ENCODE data around the gene NFE2.

The NFE2 gene

DNA sequence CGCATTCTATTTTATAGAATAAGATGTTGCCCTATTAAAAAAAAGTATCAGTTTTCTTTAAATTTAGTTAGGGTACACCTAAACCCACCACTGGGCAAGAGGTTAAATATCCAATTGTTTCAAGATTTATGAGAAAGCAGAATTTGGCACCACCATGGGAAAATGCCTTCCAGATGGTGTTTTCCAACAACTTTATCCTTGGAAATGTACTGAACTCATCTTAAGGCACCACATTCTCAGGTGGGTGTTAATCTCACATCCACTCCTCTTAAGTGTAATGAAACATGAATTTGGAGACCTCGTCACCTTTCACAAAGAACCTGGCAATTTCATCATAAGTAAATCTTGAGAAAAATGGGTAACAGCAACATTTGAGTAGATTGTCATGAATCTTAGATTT, 34.0 kb downstream of the NFE2 start:
- no peak overlapping the region for H2BK5ac ChIP-seq (ENCODE audit: low read length)
- no peaks in the 10 kb centered on the region for H3K79me1 ChIP-seq (ENCODE audit: low read length)
- no peak overlapping the region for H3K4me3 ChIP-seq (ENCODE audit: low read length)
- H3K23ac ChIP-seq (ENCODE audit: low read length): no peak overlapping the region
- no peak overlapping the region for H2BK15ac ChIP-seq (replicated peaks; ENCODE audit: low read depth)
- peaks cover 9% of the 10 kb centered on the region for H3K79me2 ChIP-seq (ENCODE audit: control insufficient read depth, insufficient read depth, low read length)
- no peak overlapping the region for H3K18ac ChIP-seq (ENCODE audit: low read length)
- no peaks in the 10 kb centered on the region for H3K27me3 ChIP-seq (ENCODE audit: insufficient read depth, low read length, poor library complexity)
- H3K36me3 ChIP-seq (ENCODE audit: control insufficient read depth, insufficient read depth, low read length): no peaks in the 10 kb centered on the region
- 100% methylated on average over 1 of the region's 2 CpGs for WGBS (ENCODE audit: extremely low coverage, insufficient coverage, low lambda C conversion rate)
- H3K9ac ChIP-seq (ENCODE audit: low read length): no peak overlapping the region
- DNase-seq: no peak
- no peak overlapping the region for H3K56ac ChIP-seq (ENCODE audit: low read length)
- H4K8ac ChIP-seq (ENCODE audit: low read depth, low read length): no peak overlapping the region
- no peak overlapping the region for H4K5ac ChIP-seq (ENCODE audit: low read length)
- H3K4me2 ChIP-seq (ENCODE audit: low read length): no peak overlapping the region
- H3K4ac ChIP-seq (ENCODE audit: low read depth, low read length): no peak overlapping the region
- H3K27ac ChIP-seq (ENCODE audit: low read depth, low read length): no peak overlapping the region
- H2BK120ac ChIP-seq (ENCODE audit: low read depth, low read length): no peak overlapping the region
- no peak overlapping the region for H2AK5ac ChIP-seq (ENCODE audit: low read length)
- peaks cover 5% of the 10 kb centered on the region for H3K4me1 ChIP-seq (ENCODE audit: control insufficient read depth, low read depth, low read length)

- Histone ChIP-seq H2BK120ac (ENCODE audit: low read depth, low read length) (no peak overlapping the region), H3K79me1 (ENCODE audit: low read length) (no peaks in the 10 kb centered on the region), H3K27me3 (ENCODE audit: insufficient read depth, low read length, poor library complexity) (no peaks in the 10 kb centered on the region), H3K79me2 (ENCODE audit: control insufficient read depth, insufficient read depth, low read length) (peaks cover 10% of the 10 kb centered on the region), H3K18ac (ENCODE audit: low read length) (no peak overlapping the region), H4K8ac (ENCODE audit: low read depth, low read length) (no peak overlapping the region), H2BK15ac (replicated peaks; ENCODE audit: low read depth) (no peak overlapping the region), H3K27ac (ENCODE audit: low read depth, low read length) (no peak overlapping the region), H3K4me2 (ENCODE audit: low read length) (no peak overlapping the region), H2BK5ac (ENCODE audit: low read length) (no peak overlapping the region), H3K4me3 (ENCODE audit: low read length) (no peak overlapping the region), H3K36me3 (ENCODE audit: control insufficient read depth, insufficient read depth, low read length) (no peaks in the 10 kb centered on the region), H3K4ac (ENCODE audit: low read depth, low read length) (no peak overlapping the region), H2AK5ac (ENCODE audit: low read length) (no peak overlapping the region), H3K9ac (ENCODE audit: low read length) (no peak overlapping the region), H3K23ac (ENCODE audit: low read length) (no peak overlapping the region), H4K5ac (ENCODE audit: low read length) (no peak overlapping the region), H3K4me1 (ENCODE audit: control insufficient read depth, low read depth, low read length) (peaks cover 8% of the 10 kb centered on the region), H3K56ac (ENCODE audit: low read length) (no peak overlapping the region)
- no CpG with 5 or more reads among the region's 4 CpGs for whole genome bisulfite sequencing (ENCODE audit: extremely low coverage, insufficient coverage, low lambda C conversion rate)
- no peak for DNase-seq
Observed at GRCh38 chr12:54265364-54265812, 35.4 kb downstream of the NFE2 start.

DNA sequence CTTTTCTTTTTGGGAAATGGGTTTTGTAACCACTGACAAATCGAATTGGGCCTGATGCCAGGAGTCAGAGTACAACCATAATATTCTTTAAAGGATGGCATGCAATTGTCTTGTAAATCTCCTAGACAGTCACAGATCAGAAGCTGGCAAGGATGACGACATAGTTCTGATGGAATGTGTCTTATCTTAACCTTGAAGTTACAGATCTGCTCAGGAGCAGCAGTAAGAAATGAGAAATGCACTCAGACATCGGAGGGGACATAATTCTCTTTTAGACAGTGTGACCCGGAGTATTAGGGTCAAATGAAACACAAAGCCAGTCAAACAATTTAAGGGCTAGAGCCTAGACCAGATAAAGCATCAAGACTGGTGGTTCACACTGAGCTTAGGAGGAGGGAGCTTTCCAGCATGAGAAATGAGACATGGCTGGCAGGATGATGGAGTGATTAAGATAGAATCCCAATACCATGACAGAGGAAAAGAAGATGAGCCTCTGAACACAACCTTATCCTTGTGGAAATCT, 38.4 kb downstream of the NFE2 start:
- Histone ChIP-seq H3K27ac (ENCODE audit: low read depth, low read length) (peak overlapping the region; percentile 63), H3K23ac (ENCODE audit: low read length) (no peak overlapping the region), H2BK5ac (ENCODE audit: low read length) (no peak overlapping the region), H3K79me1 (ENCODE audit: low read length) (peaks cover under 1% of the 10 kb centered on the region), H3K4ac (ENCODE audit: low read depth, low read length) (no peak overlapping the region), H3K4me2 (ENCODE audit: low read length) (no peak overlapping the region), H2BK15ac (replicated peaks; ENCODE audit: low read depth) (peak overlapping the region; percentile 92), H3K79me2 (ENCODE audit: control insufficient read depth, insufficient read depth, low read length) (peaks cover 17% of the 10 kb centered on the region), H3K56ac (ENCODE audit: low read length) (peak overlapping the region; percentile 52), H2BK120ac (ENCODE audit: low read depth, low read length) (no peak overlapping the region), H3K9ac (ENCODE audit: low read length) (peak overlapping the region; percentile 12), H3K4me1 (ENCODE audit: control insufficient read depth, low read depth, low read length) (peaks cover 16% of the 10 kb centered on the region), H2AK5ac (ENCODE audit: low read length) (no peak overlapping the region), H3K36me3 (ENCODE audit: control insufficient read depth, insufficient read depth, low read length) (no peaks in the 10 kb centered on the region), H4K8ac (ENCODE audit: low read depth, low read length) (no peak overlapping the region), H3K18ac (ENCODE audit: low read length) (peak overlapping the region; percentile 40), H3K27me3 (ENCODE audit: insufficient read depth, low read length, poor library complexity) (no peaks in the 10 kb centered on the region), H4K5ac (ENCODE audit: low read length) (no peak overlapping the region), H3K4me3 (ENCODE audit: low read length) (no peak overlapping the region)
- no CpG with 5 or more reads among the region's 4 CpGs for WGBS (ENCODE audit: extremely low coverage, insufficient coverage, low lambda C conversion rate)
- DNase-seq: peak; percentile 81

GRCh38 chr12:54261815-54262402, 38.9 kb downstream of the NFE2 start:
- H3K56ac ChIP-seq (ENCODE audit: low read length): peak overlapping the region; percentile 52
- H3K9ac ChIP-seq (ENCODE audit: low read length): peak overlapping the region; percentile 34
- H3K27ac ChIP-seq (ENCODE audit: low read depth, low read length): peak overlapping the region; percentile 63
- H3K18ac ChIP-seq (ENCODE audit: low read length): peak overlapping the region; percentile 40
- no peaks in the 10 kb centered on the region for H3K27me3 ChIP-seq (ENCODE audit: insufficient read depth, low read length, poor library complexity)
- H3K23ac ChIP-seq (ENCODE audit: low read length): no peak overlapping the region
- no peak overlapping the region for H2BK15ac ChIP-seq (replicated peaks; ENCODE audit: low read depth)
- peaks cover 22% of the 10 kb centered on the region for H3K79me2 ChIP-seq (ENCODE audit: control insufficient read depth, insufficient read depth, low read length)
- H2BK120ac ChIP-seq (ENCODE audit: low read depth, low read length): no peak overlapping the region
- no peak overlapping the region for H3K4ac ChIP-seq (ENCODE audit: low read depth, low read length)
- no peak overlapping the region for H3K4me2 ChIP-seq (ENCODE audit: low read length)
- H4K5ac ChIP-seq (ENCODE audit: low read length): no peak overlapping the region
- H2BK5ac ChIP-seq (ENCODE audit: low read length): peak overlapping the region; percentile 22
- peaks cover 2% of the 10 kb centered on the region for H3K79me1 ChIP-seq (ENCODE audit: low read length)
- no peak overlapping the region for H3K4me3 ChIP-seq (ENCODE audit: low read length)
- H2AK5ac ChIP-seq (ENCODE audit: low read length): no peak overlapping the region
- H3K36me3 ChIP-seq (ENCODE audit: control insufficient read depth, insufficient read depth, low read length): peaks cover 2% of the 10 kb centered on the region
- peaks cover 21% of the 10 kb centered on the region for H3K4me1 ChIP-seq (ENCODE audit: control insufficient read depth, low read depth, low read length)
- WGBS (ENCODE audit: extremely low coverage, insufficient coverage, low lambda C conversion rate): no CpG with 5 or more reads among the region's 5 CpGs
- DNase-seq: no peak
- H4K8ac ChIP-seq (ENCODE audit: low read depth, low read length): no peak overlapping the region

DNA sequence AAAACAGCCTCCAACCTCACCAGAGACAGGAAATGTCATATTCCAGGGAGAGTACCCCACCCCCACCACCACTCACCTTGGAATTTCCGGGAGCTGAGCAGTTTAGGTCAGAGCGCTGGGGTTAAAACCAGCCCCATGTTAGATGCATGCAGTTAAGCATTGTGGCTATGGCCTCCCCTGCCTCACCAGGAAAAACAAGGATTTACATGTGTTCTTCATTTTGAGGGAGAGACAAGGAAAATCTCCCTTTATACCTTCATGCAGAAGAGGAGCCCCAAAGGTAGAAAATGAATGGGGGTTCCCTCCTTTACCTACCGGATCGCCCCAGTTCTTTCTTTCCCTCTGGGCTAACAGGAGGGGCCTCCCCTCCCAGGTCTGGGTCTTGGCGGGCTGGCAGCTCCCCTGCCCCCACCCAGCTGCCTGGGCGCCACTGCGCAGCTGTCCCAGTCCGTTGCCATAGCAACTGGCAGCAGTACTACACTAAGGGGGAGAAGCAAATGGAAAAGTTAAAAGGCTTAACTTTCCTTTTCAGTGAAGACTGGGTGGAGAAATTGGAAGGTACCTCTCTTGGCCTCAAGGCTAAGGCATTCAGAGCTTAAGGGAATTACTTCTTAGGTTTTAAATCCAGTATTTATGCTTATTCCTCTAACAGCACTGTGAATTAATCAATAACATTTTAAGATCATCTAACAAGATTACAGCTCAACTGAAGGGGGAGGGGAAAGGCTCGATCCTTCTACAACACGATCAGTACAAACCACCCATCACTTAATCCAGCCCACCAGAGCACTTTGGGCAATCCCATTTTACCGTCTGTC, 41.4 kb downstream of the NFE2 start:
- Histone ChIP-seq H4K8ac (ENCODE audit: low read depth, low read length) (no peak overlapping the region), H3K9ac (ENCODE audit: low read length) (peak overlapping the region; percentile 80), H3K4me3 (ENCODE audit: low read length) (no peak overlapping the region), H3K79me2 (ENCODE audit: control insufficient read depth, insufficient read depth, low read length) (peaks cover 32% of the 10 kb centered on the region), H3K36me3 (ENCODE audit: control insufficient read depth, insufficient read depth, low read length) (peaks cover 4% of the 10 kb centered on the region), H2BK5ac (ENCODE audit: low read length) (peak overlapping the region; percentile 97), H3K23ac (ENCODE audit: low read length) (no peak overlapping the region), H3K56ac (ENCODE audit: low read length) (peak overlapping the region; percentile 92), H3K27ac (ENCODE audit: low read depth, low read length) (peak overlapping the region; percentile 89), H2BK120ac (ENCODE audit: low read depth, low read length) (no peak overlapping the region), H2BK15ac (replicated peaks; ENCODE audit: low read depth) (no peak overlapping the region), H3K4ac (ENCODE audit: low read depth, low read length) (no peak overlapping the region), H2AK5ac (ENCODE audit: low read length) (no peak overlapping the region), H3K4me2 (ENCODE audit: low read length) (peak overlapping the region; percentile 62), H3K79me1 (ENCODE audit: low read length) (peaks cover 12% of the 10 kb centered on the region), H4K5ac (ENCODE audit: low read length) (no peak overlapping the region), H3K27me3 (ENCODE audit: insufficient read depth, low read length, poor library complexity) (no peaks in the 10 kb centered on the region), H3K18ac (ENCODE audit: low read length) (peak overlapping the region; percentile 95), H3K4me1 (ENCODE audit: control insufficient read depth, low read depth, low read length) (peaks cover 21% of the 10 kb centered on the region)
- DNase-seq: peak; percentile 99
- WGBS (ENCODE audit: extremely low coverage, insufficient coverage, low lambda C conversion rate): no CpG with 5 or more reads among the region's 11 CpGs

Data from mesendoderm (in vitro differentiated cells).